Duodenal mucosa (tissue), 2 donors: ENCODE results near the gene ADAMTS2.

Source experiments
- H3K27ac ChIP-seq: one replicate; pipeline ENCODE4 v1.7.0; 2013; ENCODE audit warnings: low read depth, low read length
- H3K27me3 ChIP-seq, 2 donors: one replicate each; pipeline ENCODE4 v1.7.0; 2013; ENCODE audit warnings: low read length in 2 of 2, control low read depth in 1 of 2; ENCODE audit not compliant: insufficient read depth in 2 of 2, control insufficient read depth in 1 of 2
- H3K36me3 ChIP-seq, 2 donors: one replicate each; pipeline ENCODE4 v1.7.0; 2013; ENCODE audit warnings: low read length in 2 of 2, control low read depth in 1 of 2; ENCODE audit not compliant: insufficient read depth in 2 of 2, control insufficient read depth in 1 of 2
- H3K4me1 ChIP-seq, 2 donors: one replicate each; pipeline ENCODE4 v1.7.0; 2013; ENCODE audit warnings: low read length in 2 of 2, control low read depth in 1 of 2; ENCODE audit not compliant: insufficient read depth in 2 of 2, control insufficient read depth in 1 of 2
- H3K4me3 ChIP-seq, 2 donors: one replicate each; pipeline ENCODE4 v1.7.0; 2013; ENCODE audit warnings: low read length in 2 of 2, low read depth in 1 of 2
- H3K9ac ChIP-seq, 2 donors: one replicate each; pipeline ENCODE4 v1.7.0; 2013; ENCODE audit warnings: low read length in 2 of 2, low read depth in 1 of 2
- H3K9me3 ChIP-seq, 2 donors: one replicate each; pipeline ENCODE4 v1.7.0; 2013; ENCODE audit warnings: low read length in 2 of 2, control low read depth in 1 of 2; ENCODE audit not compliant: control insufficient read depth in 1 of 2

ADAMTS2 gene

GRCh38 chr5:179264783-179265513 is 80.3 kb downstream of the ADAMTS2 start:
- peaks cover 0 to 6% of the 10 kb centered on the region in 2 donors for H3K4me1 ChIP-seq
- H3K9ac ChIP-seq = no peak overlapping the region
- H3K27me3 ChIP-seq = no peaks in the 10 kb centered on the region
- H3K9me3 ChIP-seq = no peaks in the 10 kb centered on the region
- no peaks in the 10 kb centered on the region for H3K36me3 ChIP-seq
- H3K27ac ChIP-seq = no peak overlapping the region
- no peak overlapping the region for H3K4me3 ChIP-seq

GRCh38 chr5:179264053-179264782 is 81.0 kb downstream of the ADAMTS2 start:
- Histone ChIP-seq H3K9ac (no peak overlapping the region), H3K4me3 (no peak overlapping the region), H3K4me1 (peaks cover 0 to 6% of the 10 kb centered on the region in 2 donors), H3K9me3 (no peaks in the 10 kb centered on the region), H3K27ac (no peak overlapping the region), H3K27me3 (no peaks in the 10 kb centered on the region), H3K36me3 (no peaks in the 10 kb centered on the region)

GRCh38 chr5:179263391-179264052 is 81.7 kb downstream of the ADAMTS2 start:
- Histone ChIP-seq H3K9ac (no peak overlapping the region), H3K9me3 (no peaks in the 10 kb centered on the region), H3K36me3 (no peaks in the 10 kb centered on the region), H3K4me1 (peaks cover 0 to 6% of the 10 kb centered on the region in 2 donors), H3K27me3 (no peaks in the 10 kb centered on the region), H3K4me3 (no peak overlapping the region), H3K27ac (no peak overlapping the region)

GRCh38 chr5:179262126-179262920 is 82.9 kb downstream of the ADAMTS2 start:
- H3K9ac ChIP-seq = no peak overlapping the region
- H3K4me3 ChIP-seq = no peak overlapping the region
- no peaks in the 10 kb centered on the region for H3K36me3 ChIP-seq
- peaks cover 0 to 6% of the 10 kb centered on the region in 2 donors for H3K4me1 ChIP-seq
- no peaks in the 10 kb centered on the region for H3K9me3 ChIP-seq
- H3K27me3 ChIP-seq = no peaks in the 10 kb centered on the region
- no peak overlapping the region for H3K27ac ChIP-seq

GRCh38 chr5:179261301-179262125 is 83.7 kb downstream of the ADAMTS2 start:
- H3K27ac ChIP-seq = no peak overlapping the region
- peaks cover 0 to 6% of the 10 kb centered on the region in 2 donors for H3K4me1 ChIP-seq
- no peaks in the 10 kb centered on the region for H3K27me3 ChIP-seq
- no peak overlapping the region for H3K4me3 ChIP-seq
- H3K9me3 ChIP-seq = no peaks in the 10 kb centered on the region
- H3K36me3 ChIP-seq = no peaks in the 10 kb centered on the region
- H3K9ac ChIP-seq = no peak overlapping the region

- Histone ChIP-seq H3K27me3 (no peaks in the 10 kb centered on the region), H3K9me3 (no peaks in the 10 kb centered on the region), H3K27ac (no peak overlapping the region), H3K36me3 (no peaks in the 10 kb centered on the region), H3K9ac (no peak overlapping the region), H3K4me3 (no peak overlapping the region), H3K4me1 (no peaks in the 10 kb centered on the region)
Measured at GRCh38 chr5:179260324-179261070, 84.8 kb downstream of the ADAMTS2 start.

- no peak overlapping the region for H3K4me3 ChIP-seq
- no peaks in the 10 kb centered on the region for H3K4me1 ChIP-seq
- H3K27me3 ChIP-seq = no peaks in the 10 kb centered on the region
- no peak overlapping the region for H3K9ac ChIP-seq
- H3K9me3 ChIP-seq = no peaks in the 10 kb centered on the region
- no peak overlapping the region for H3K27ac ChIP-seq
- no peaks in the 10 kb centered on the region for H3K36me3 ChIP-seq
Measured at GRCh38 chr5:179259731-179260323, 85.4 kb downstream of the ADAMTS2 start.

GRCh38 chr5:179258922-179259730 is 86.1 kb downstream of the ADAMTS2 start:
- Histone ChIP-seq H3K4me3 (no peak overlapping the region), H3K27me3 (no peaks in the 10 kb centered on the region), H3K27ac (no peak overlapping the region), H3K9me3 (no peaks in the 10 kb centered on the region), H3K4me1 (no peaks in the 10 kb centered on the region), H3K36me3 (no peaks in the 10 kb centered on the region), H3K9ac (no peak overlapping the region)
